ENCODE measurements around the gene SIPA1L3.

DNA sequence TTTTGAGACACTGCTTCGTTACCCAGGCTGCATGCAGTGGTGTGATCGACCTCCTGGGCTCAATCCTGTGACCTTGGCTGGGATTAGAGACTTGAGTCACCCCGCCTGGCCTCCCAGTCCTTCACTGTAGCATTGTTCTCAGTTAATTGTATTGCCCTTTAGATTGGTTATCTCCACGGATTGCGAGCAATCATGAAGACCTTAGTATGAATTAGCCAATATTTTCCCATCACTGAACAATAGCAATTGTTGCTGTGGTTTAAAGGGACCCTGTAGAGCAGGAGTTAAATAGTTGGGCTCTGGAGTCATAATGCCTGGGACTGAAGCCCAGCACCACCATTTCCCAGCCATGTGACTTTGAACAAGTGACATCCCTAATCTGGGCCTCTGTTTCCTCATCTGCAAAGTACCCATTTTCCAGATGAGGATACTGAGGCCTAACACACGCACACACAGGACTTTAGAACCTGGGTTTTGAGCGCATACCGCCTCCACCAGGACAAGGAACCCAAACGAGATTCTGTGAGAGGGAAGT, 340.8 kb downstream of the SIPA1L3 start:
- no peak for TF ChIP-seq POLR2A (IDR thresholded peaks at IDR 0.05)
- TF ChIP-seq, protein P1, sequence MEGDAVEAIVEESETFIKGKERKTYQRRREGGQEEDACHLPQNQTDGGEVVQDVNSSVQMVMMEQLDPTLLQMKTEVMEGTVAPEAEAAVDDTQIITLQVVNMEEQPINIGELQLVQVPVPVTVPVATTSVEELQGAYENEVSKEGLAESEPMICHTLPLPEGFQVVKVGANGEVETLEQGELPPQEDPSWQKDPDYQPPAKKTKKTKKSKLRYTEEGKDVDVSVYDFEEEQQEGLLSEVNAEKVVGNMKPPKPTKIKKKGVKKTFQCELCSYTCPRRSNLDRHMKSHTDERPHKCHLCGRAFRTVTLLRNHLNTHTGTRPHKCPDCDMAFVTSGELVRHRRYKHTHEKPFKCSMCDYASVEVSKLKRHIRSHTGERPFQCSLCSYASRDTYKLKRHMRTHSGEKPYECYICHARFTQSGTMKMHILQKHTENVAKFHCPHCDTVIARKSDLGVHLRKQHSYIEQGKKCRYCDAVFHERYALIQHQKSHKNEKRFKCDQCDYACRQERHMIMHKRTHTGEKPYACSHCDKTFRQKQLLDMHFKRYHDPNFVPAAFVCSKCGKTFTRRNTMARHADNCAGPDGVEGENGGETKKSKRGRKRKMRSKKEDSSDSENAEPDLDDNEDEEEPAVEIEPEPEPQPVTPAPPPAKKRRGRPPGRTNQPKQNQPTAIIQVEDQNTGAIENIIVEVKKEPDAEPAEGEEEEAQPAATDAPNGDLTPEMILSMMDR (IDR thresholded peaks at IDR 0.05) = no peak

Data from breast epithelium (tissue), 3 donors.